ENCODE measurements around the gene CBX8. TPM values are rescaled to one million over a fixed set of nuclear protein-coding genes. Genes with fewer than 3 reads are reported as not detected.

Gene CBX8
- total RNA-seq, 4 donors from 2014 or later, result 1.7 to 7.5 (median 2.6) TPM

DNA sequence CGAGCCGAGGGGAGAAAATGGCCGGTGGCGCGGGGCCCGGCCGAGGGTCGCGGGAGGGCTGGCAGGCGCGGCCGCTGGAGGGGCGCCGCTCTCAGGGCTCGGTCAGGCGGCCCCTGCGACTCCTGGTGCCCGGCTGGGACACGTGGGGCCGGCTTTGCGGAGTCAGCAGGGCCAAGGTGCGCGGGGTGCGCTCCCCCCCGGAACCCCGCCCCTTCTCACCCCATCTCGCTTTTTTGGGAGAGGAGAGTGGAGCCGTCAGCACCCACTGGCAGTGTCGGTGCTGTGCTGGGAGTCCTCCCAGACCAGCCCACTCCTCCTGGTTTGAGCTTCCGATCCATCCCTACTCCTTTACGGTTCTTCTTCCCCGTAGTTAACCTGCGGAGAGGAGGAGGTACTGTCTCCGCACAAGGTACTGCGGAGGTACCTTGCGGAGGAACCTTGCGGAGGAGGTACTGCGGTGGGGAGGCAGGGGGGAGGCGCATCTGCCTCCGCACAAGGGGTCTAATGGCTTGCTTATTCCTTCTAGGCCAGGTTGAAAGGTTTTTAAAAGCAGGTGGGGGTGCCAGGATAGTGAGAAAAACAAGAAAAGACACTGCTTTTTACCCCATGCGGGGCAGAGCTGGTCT lies 19.1 kb upstream of the CBX8 start:
- no peak for TF ChIP-seq EP300 (IDR thresholded peaks at IDR 0.05)
- peaks cover 43 to 49% (median 46%) of the 10 kb centered on the region in 4 donors for H3K4me1 ChIP-seq
- no peaks in the 10 kb centered on the region for H3K36me3 ChIP-seq
- H3K9me3 ChIP-seq, result no peaks in the 10 kb centered on the region
- intact Hi-C loops (cut with DNase I), result no loop called here
- peaks cover 15 to 74% (median 47%) of the 10 kb centered on the region in 4 donors for H3K27me3 ChIP-seq
- 86% methylated on average over 38 of the region's 41 CpGs for WGBS
- no peak overlapping the region for H3K27ac ChIP-seq (replicated peaks in 1 of 4)
- no peak for DNase-seq (ENCODE audit: extremely low spot score)
- H3K4me3 ChIP-seq, result no peak overlapping the region

GRCh38 chr17:79814974-79815835 lies 18.3 kb upstream of the CBX8 start:
- intact Hi-C loops (cut with DNase I), result no loop called here
- TF ChIP-seq CTCF (IDR thresholded peaks at IDR 0.05) (no peak), POLR2A (IDR thresholded peaks at IDR 0.05; ENCODE audit: low read depth) (no peak), POLR2AphosphoS5 (IDR thresholded peaks at IDR 0.05) (no peak), EP300 (IDR thresholded peaks at IDR 0.05) (no peak)
- Histone ChIP-seq H3K36me3 (no peaks in the 10 kb centered on the region), H3K4me3 (peak overlapping the region; percentile 12 to 40 (median 32)), H3K9me3 (no peaks in the 10 kb centered on the region), H3K27me3 (peaks cover 19 to 82% (median 54%) of the 10 kb centered on the region in 4 donors), H3K4me1 (peaks cover 45 to 57% (median 54%) of the 10 kb centered on the region in 4 donors), H3K27ac (replicated peaks in 1 of 4) (no peak overlapping the region)
- 23% methylated on average over 25 of the region's 96 CpGs for WGBS
- no peak for DNase-seq (ENCODE audit: extremely low spot score)

- WGBS, result 39% methylated on average over 24 of the region's 43 CpGs
- peak overlapping the region; percentile 29 to 40 (median 38) for H3K4me3 ChIP-seq
- no peak for DNase-seq (ENCODE audit: extremely low spot score)
- TF ChIP-seq EP300 (IDR thresholded peaks at IDR 0.05), result no peak
- TF ChIP-seq POLR2A (IDR thresholded peaks at IDR 0.05; ENCODE audit: low read depth), result no peak
- no peak for TF ChIP-seq CTCF (IDR thresholded peaks at IDR 0.05)
- TF ChIP-seq POLR2AphosphoS5 (IDR thresholded peaks at IDR 0.05), result no peak
- H3K27ac ChIP-seq (replicated peaks in 1 of 4), result no peak overlapping the region
- H3K27me3 ChIP-seq, result peaks cover 22 to 90% (median 60%) of the 10 kb centered on the region in 4 donors
- intact Hi-C loops (cut with DNase I), result no loop called here
- no peaks in the 10 kb centered on the region for H3K36me3 ChIP-seq
- no peaks in the 10 kb centered on the region for H3K9me3 ChIP-seq
- peaks cover 48 to 65% (median 62%) of the 10 kb centered on the region in 4 donors for H3K4me1 ChIP-seq
Measured at GRCh38 chr17:79814127-79814973, 17.5 kb upstream of the CBX8 start.

- 20% methylated on average over 1 of the region's 89 CpGs for WGBS
- Histone ChIP-seq H3K9me3 (no peaks in the 10 kb centered on the region), H3K36me3 (no peaks in the 10 kb centered on the region), H3K4me3 (peak overlapping the region; percentile 38 to 60 (median 41)), H3K27me3 (peaks cover 30 to 95% (median 68%) of the 10 kb centered on the region in 4 donors), H3K4me1 (peaks cover 48 to 71% (median 62%) of the 10 kb centered on the region in 4 donors), H3K27ac (replicated peaks in 1 of 4) (no peak overlapping the region)
- intact Hi-C loops (cut with DNase I), result no loop called here
- DNase-seq (ENCODE audit: extremely low spot score), result no peak
- TF ChIP-seq POLR2A (IDR thresholded peaks at IDR 0.05; ENCODE audit: low read depth) (no peak), EP300 (IDR thresholded peaks at IDR 0.05) (no peak), CTCF (IDR thresholded peaks at IDR 0.05) (no peak)
Measured at GRCh38 chr17:79813297-79814126, 16.6 kb upstream of the CBX8 start.
